OCI-LY3 (cell line): Measurements from ENCODE around the gene CCDC68.

Experiments
- EZH2phosphoT487 ChIP-seq: fragments of 200-600 bp; shearing (Covaris generic); IDR thresholded peaks from 2 replicates; pipeline ENCODE4 v1.6.1; 2018; ENCODE audit warnings: antibody characterized with exemption, mixed run types, low read depth
- TF ChIP-seq, protein P1 (sequence below): fragments of 200-600, 300-600 bp; sonication (generic); IDR thresholded peaks from 2 replicates; pipeline ENCODE4 v1.5.1; 2014; ENCODE audit warnings: antibody characterized with exemption, low read length, low read depth

- TF ChIP-seq, protein P1, sequence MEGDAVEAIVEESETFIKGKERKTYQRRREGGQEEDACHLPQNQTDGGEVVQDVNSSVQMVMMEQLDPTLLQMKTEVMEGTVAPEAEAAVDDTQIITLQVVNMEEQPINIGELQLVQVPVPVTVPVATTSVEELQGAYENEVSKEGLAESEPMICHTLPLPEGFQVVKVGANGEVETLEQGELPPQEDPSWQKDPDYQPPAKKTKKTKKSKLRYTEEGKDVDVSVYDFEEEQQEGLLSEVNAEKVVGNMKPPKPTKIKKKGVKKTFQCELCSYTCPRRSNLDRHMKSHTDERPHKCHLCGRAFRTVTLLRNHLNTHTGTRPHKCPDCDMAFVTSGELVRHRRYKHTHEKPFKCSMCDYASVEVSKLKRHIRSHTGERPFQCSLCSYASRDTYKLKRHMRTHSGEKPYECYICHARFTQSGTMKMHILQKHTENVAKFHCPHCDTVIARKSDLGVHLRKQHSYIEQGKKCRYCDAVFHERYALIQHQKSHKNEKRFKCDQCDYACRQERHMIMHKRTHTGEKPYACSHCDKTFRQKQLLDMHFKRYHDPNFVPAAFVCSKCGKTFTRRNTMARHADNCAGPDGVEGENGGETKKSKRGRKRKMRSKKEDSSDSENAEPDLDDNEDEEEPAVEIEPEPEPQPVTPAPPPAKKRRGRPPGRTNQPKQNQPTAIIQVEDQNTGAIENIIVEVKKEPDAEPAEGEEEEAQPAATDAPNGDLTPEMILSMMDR: no peak
- TF ChIP-seq EZH2phosphoT487: no peak
Observed at GRCh38 chr18:55007602-55008001, 48.3 kb upstream of the CCDC68 start.
